GM19035 (cell line): ENCODE data around the gene RAB35.

ENCODE experiments used
- ATAC-seq: cut with Tn5 transposase; IDR thresholded peaks from one replicate; pipeline ENCODE4 v1.9.1; 2021; ENCODE audit not compliant: unreplicated experiment

RAB35 gene

GRCh38 chr12:120116441-120116791, at the start of gene RAB35:
RAB35 (minus strand) TSS chr12:120116753; CDS start chr12:120116650, 103 bp downstream.
- no peak for ATAC-seq

GRCh38 chr12:120164293-120164692, 47.7 kb upstream of the RAB35 start:
- no peak for ATAC-seq

GRCh38 chr12:120162763-120163162, 46.2 kb upstream of the RAB35 start:
- no peak for ATAC-seq

GRCh38 chr12:120161852-120162251, 45.3 kb upstream of the RAB35 start:
- ATAC-seq, result no peak

GRCh38 chr12:120159509-120160237, 43.1 kb upstream of the RAB35 start:
- no peak for ATAC-seq

GRCh38 chr12:120158351-120158750, 41.8 kb upstream of the RAB35 start:
- ATAC-seq, result no peak

GRCh38 chr12:120157678-120158077, 41.1 kb upstream of the RAB35 start:
- no peak for ATAC-seq

GRCh38 chr12:120156315-120157259, 40.0 kb upstream of the RAB35 start:
- no peak for ATAC-seq

- no peak for ATAC-seq
These were observed 38.5 kb upstream of the RAB35 start for GRCh38 chr12:120155072-120155471.

GRCh38 chr12:120150919-120151525, 34.5 kb upstream of the RAB35 start:
- no peak for ATAC-seq

- ATAC-seq, result no peak
These were observed 31.5 kb upstream of the RAB35 start for GRCh38 chr12:120148011-120148410.

GRCh38 chr12:120145164-120145563, 28.6 kb upstream of the RAB35 start:
- ATAC-seq, result no peak

- ATAC-seq, result no peak
These were observed 27.7 kb upstream of the RAB35 start for GRCh38 chr12:120144215-120144614.

- ATAC-seq, result no peak
These were observed 25.8 kb upstream of the RAB35 start for GRCh38 chr12:120142231-120142877.

GRCh38 chr12:120141336-120141735, 24.8 kb upstream of the RAB35 start:
- ATAC-seq, result no peak

- no peak for ATAC-seq
These were observed 24.1 kb upstream of the RAB35 start for GRCh38 chr12:120140603-120141002.

- no peak for ATAC-seq
These were observed 23.4 kb upstream of the RAB35 start for GRCh38 chr12:120139958-120140357.

GRCh38 chr12:120138366-120138765, 21.8 kb upstream of the RAB35 start:
- ATAC-seq, result no peak

- ATAC-seq, result no peak
These were observed 21.3 kb upstream of the RAB35 start for GRCh38 chr12:120137833-120138232.

- ATAC-seq, result no peak
These were observed 19.7 kb upstream of the RAB35 start for GRCh38 chr12:120136093-120136770.
